Activated naive CD4-positive, alpha-beta T cell treated with anti-CD3 and anti-CD28 coated beads for 36 hours (primary cell): ENCODE results near the gene METTL26. TPM values are rescaled to one million over a fixed set of nuclear protein-coding genes. Genes with fewer than 3 reads are reported as not detected.

Source experiments
- CTCF ChIA-PET: fragments of 350-600 bp; sonication (Branson Sonifier 250); formaldehyde crosslinking; loops from one replicate; lab custom pipeline; 2021; ENCODE audit warnings: antibody characterized with exemption; lab: Charles Lee
- DNase-seq: peaks from one replicate; pipeline ENCODE4 v3.0.0-alpha.2; 2020
- H3K27ac Mint-ChIP-seq: one replicate; pipeline ENCODE4 v1.8.0; 2021; ENCODE audit warnings: mild to moderate bottlenecking, mixed read lengths
- H3K27me3 Mint-ChIP-seq: one replicate; pipeline ENCODE4 v1.8.0; 2021; ENCODE audit warnings: low read depth, mixed read lengths
- H3K36me3 Mint-ChIP-seq: one replicate; pipeline ENCODE4 v1.8.0; 2021; ENCODE audit warnings: low read depth, mixed read lengths
- H3K4me1 Mint-ChIP-seq: one replicate; pipeline ENCODE4 v1.8.0; 2021; ENCODE audit warnings: low read depth, mixed read lengths
- H3K4me3 Mint-ChIP-seq: one replicate; pipeline ENCODE4 v1.8.0; 2021; ENCODE audit warnings: mild to moderate bottlenecking, moderate library complexity, mixed read lengths
- H3K9me3 Mint-ChIP-seq: one replicate; pipeline ENCODE4 v1.8.0; 2021; ENCODE audit warnings: mixed read lengths
- intact Hi-C: fragments of 100-400 bp; cut with micrococcal nuclease; formaldehyde crosslinking; loops from one replicate; pipeline ENCODE4 v1.15.1; 2023
- total RNA-seq, 2 experiments: library from RNA; stranded (reverse); gene quantifications; one replicate each; pipeline ENCODE4 v1.2.3, GENCODE V29; 2021

METTL26 gene
- total RNA-seq, 2 experiments from 2014 or later = 121 to 122 TPM

DNA sequence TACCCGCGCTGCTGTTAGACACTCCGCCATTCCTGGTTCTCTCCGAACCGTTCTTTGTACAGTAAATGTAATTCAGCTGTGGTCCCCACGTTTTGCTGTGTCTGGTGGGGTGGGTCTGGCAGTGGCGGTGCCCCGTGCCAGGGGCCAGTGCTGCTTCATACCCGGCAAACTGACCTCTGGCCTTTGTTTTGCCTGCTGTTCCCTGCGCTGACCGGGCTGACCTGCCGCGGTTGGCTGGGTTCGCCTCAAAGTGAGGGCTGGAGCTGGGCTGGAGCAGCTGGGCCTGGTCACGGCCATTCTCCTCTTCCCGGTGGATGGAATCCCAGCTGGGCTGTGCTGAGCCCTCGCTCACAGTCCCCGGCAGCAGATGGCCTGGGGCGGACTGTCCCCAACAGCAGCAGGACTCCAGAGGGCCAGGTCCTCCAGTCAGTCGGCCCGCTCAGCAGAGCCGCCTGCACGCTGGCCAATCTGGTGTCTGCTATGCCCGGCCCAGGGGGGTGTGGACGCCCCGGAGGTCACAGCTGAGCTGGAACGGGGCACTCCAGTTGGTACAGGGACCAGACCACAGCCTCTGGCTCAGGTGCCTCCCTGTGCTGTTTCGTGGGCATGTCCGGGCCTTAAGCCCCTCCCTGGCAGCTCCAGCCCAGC, 6.8 kb downstream of the METTL26 start:
- peaks cover under 1% of the 10 kb centered on the region for H3K4me1 Mint-ChIP-seq

GRCh38 chr16:628321-629061, 7.6 kb downstream of the METTL26 start:
- CTCF ChIA-PET = no interaction called here
- Mint-ChIP-seq H3K9me3 (no peaks in the 10 kb centered on the region), H3K36me3 (no peaks in the 10 kb centered on the region), H3K27me3 (no peaks in the 10 kb centered on the region), H3K4me1 (no peaks in the 10 kb centered on the region), H3K27ac (no peak overlapping the region), H3K4me3 (no peak overlapping the region)
- DNase-seq = no peak
- intact Hi-C loops = no loop called here

More for the DNA sequence above, 6.8 kb downstream of the METTL26 start:
- peaks cover 5% of the 10 kb centered on the region for H3K36me3 Mint-ChIP-seq
- H3K4me3 Mint-ChIP-seq = no peak overlapping the region
- no peaks in the 10 kb centered on the region for H3K27me3 Mint-ChIP-seq
- CTCF ChIA-PET = no interaction called here
- DNase-seq = no peak
- no peaks in the 10 kb centered on the region for H3K9me3 Mint-ChIP-seq
- no peak overlapping the region for H3K27ac Mint-ChIP-seq
- intact Hi-C loops = no loop called here

DNA sequence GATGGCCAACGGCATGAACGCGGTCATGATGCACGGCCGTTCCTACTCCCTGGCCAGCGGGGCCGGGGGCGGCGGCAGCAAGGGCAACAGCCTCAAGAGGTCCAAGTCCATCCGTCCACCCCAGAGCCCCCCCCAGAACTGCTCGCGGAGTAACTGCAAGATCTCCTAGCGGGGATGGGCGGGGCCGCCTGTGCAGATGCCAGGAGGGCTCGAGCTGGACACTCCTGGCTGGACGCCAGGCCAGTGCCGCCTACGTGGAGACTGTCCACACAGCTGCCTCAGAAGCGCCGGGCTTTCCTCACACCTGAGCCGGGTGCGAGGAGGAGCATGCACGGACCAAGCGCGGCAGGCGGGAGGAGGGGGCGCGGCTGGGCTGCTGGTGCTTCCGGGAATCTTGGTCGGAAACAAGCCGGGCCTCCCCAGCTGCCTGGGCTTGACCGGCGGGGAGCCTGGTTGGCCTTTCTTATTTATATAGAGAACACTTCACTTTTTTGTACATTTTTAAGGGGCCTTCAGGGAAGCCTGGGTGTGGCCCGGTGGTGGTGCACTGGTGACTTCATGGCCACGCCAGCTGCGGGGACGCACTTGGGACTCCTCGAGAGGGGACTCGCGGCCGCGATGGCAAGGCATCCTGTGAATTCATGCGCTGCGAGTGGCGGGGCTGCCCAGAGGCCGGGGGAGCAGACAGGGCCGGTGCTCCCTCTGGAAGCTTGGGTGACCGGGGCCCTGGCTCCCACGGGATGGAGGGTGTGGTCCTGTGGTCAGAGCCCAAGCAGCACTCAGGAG, 8.5 kb downstream of the METTL26 start:
- Mint-ChIP-seq H3K4me3 (no peak overlapping the region), H3K4me1 (no peaks in the 10 kb centered on the region), H3K36me3 (no peaks in the 10 kb centered on the region), H3K27me3 (no peaks in the 10 kb centered on the region), H3K27ac (no peak overlapping the region), H3K9me3 (no peaks in the 10 kb centered on the region)
- no peak for DNase-seq
- intact Hi-C loops = no loop called here
- CTCF ChIA-PET = no interaction called here

DNA sequence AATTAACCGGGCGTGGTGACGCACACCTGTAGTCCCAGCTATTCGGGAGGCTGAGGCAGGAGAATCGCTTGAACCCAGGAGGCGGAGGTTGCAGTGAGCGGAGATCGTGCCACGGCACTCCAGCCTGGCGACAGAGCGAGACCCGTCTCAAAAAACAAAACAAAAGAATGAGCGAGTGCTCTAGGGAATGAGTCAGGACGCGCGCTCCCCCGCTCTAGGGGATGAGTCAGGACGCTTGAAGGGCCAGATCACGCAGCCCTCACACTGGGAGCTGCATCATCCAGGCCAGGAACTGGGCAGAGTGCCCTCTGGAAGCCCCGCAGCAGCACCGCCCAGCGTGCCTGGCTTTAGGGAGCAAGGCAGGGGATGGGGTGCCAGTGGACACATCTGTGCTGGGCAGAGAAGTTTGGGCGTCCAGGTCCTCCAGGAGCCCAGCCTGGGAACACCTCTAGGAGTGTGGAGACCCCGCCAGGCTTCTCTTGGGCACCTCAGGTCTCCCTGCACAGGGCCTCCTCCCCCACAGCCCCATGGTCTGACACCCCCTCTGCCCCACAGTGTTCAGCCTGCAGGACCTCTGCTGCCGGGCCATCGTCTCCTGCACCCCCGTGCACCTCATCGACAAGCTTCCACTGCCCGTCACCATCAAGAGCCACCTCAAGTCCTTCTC, 9.2 kb downstream of the METTL26 start:
- DNase-seq = no peak
- CTCF ChIA-PET = no interaction called here
- H3K36me3 Mint-ChIP-seq = no peaks in the 10 kb centered on the region
- intact Hi-C loops = no loop called here
- no peak overlapping the region for H3K27ac Mint-ChIP-seq
- no peaks in the 10 kb centered on the region for H3K4me1 Mint-ChIP-seq
- no peaks in the 10 kb centered on the region for H3K9me3 Mint-ChIP-seq
- H3K4me3 Mint-ChIP-seq = no peak overlapping the region
- no peaks in the 10 kb centered on the region for H3K27me3 Mint-ChIP-seq

DNA sequence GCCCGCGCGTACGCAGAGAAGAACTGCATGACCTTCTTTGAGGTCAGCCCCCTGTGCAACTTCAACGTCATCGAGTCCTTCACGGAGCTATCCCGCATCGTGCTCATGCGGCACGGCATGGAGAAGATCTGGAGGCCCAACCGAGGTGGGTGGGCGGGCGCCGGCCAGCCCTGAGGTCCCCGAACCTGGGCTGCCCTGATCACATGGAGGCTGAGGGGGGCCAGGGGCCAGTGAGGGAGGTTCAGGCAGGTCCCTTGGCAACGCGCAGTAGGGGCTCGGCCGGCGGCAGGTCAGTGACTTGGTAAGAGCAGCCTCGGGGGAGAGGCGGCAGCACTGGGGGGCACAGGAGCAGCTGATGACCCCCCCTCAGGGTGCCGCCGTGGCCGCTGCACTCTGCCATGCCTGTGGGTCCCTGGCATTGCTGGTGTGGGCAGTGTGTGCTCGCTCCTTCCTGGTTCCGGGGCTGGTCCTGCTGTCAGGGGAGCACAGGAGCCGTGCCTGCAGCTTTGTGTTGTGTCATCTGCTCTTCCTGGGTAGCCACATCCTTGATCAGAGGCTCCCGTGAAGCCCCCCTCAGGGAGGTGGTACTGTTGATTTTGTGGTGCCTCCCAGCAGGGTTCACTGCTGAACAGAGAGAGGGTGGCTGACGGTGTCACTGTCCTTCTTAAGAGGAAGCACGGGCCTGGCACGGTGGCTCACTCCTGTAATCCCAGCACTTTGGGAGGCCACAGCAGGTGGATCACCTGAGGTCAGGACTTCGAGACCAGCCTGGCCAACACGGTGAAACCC, 9.9 kb downstream of the METTL26 start:
- no peak overlapping the region for H3K27ac Mint-ChIP-seq
- DNase-seq = no peak
- no peaks in the 10 kb centered on the region for H3K27me3 Mint-ChIP-seq
- H3K4me1 Mint-ChIP-seq = no peaks in the 10 kb centered on the region
- no peak overlapping the region for H3K4me3 Mint-ChIP-seq
- no peaks in the 10 kb centered on the region for H3K9me3 Mint-ChIP-seq
- H3K36me3 Mint-ChIP-seq = no peaks in the 10 kb centered on the region
- intact Hi-C loops = no loop called here
- CTCF ChIA-PET = no interaction called here

DNA sequence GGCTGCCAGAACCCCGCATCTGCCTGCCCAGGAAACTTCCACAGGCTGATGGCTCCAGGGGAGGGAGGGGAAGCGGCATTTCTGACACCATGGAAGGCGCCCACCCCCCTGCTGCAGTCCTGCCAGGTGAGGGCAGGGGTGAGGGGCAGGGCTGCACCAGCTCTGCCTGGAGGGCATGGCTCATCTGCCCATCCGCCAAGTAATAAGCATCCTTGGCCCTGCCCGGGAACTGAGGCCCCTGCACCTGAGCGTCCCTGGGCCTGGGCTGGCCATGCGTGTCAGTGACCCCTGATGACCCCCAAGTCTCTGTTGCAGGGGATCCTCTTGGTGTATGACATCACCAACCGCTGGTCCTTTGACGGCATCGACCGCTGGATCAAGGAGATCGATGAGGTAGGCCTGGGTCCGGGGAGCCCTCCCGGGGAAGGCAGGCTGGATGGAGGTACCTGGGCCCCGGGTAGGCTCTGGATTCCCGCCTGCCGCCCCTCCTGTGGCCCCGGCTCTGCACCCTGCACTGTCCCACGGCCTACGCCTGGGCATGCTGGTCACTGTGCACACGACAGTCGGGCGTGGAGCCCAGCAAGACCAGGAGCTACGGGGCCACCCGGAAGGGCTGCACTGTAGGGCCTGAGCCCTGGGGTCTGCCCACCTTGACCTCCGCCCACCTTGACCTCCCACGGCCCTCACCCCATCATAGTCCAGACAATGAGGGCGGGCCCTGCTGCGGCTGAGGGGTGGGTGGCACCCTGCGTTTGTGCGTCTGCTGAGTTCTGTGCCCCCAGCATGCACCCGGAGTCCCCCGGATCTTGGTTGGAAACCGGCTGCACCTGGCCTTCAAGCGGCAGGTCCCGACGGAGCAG, 10.8 kb downstream of the METTL26 start:
- DNase-seq = no peak
- CTCF ChIA-PET = no interaction called here
- no peaks in the 10 kb centered on the region for H3K36me3 Mint-ChIP-seq
- intact Hi-C loops = no loop called here
- H3K27me3 Mint-ChIP-seq = no peaks in the 10 kb centered on the region
- no peak overlapping the region for H3K27ac Mint-ChIP-seq
- H3K4me1 Mint-ChIP-seq = no peaks in the 10 kb centered on the region
- no peak overlapping the region for H3K4me3 Mint-ChIP-seq
- no peaks in the 10 kb centered on the region for H3K9me3 Mint-ChIP-seq

- Mint-ChIP-seq H3K9me3 (no peaks in the 10 kb centered on the region), H3K36me3 (no peaks in the 10 kb centered on the region), H3K27me3 (no peaks in the 10 kb centered on the region), H3K4me1 (no peaks in the 10 kb centered on the region), H3K4me3 (no peak overlapping the region), H3K27ac (no peak overlapping the region)
- intact Hi-C loops = no loop called here
- CTCF ChIA-PET = no interaction called here
- no peak for DNase-seq
These were observed 11.5 kb downstream of the METTL26 start for GRCh38 chr16:624526-625070.

DNA sequence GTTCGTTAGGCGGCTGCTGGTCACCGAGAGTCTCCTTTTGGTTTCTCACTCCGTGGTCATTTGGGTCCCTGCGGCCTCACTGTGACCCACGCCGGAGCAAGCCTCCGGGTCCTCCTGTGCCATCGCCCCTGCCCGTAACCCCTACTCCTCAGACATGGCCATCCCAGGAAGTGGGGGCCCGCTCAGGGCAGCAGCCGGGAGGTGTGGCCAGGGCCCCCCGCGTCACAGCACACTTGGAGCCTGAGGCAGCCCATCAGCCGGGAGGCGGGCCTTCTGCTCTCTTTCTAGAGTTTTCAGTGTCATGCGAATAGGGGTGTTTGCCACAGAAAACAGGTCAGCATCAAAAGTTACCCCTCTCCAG, 13.2 kb downstream of the METTL26 start:
- intact Hi-C loops = no loop called here
- H3K4me3 Mint-ChIP-seq = no peak overlapping the region

GRCh38 chr16:621526-622105, 14.5 kb downstream of the METTL26 start:
- DNase-seq = no peak
- Mint-ChIP-seq H3K4me3 (no peak overlapping the region), H3K36me3 (no peaks in the 10 kb centered on the region), H3K27me3 (no peaks in the 10 kb centered on the region), H3K9me3 (no peaks in the 10 kb centered on the region), H3K4me1 (no peaks in the 10 kb centered on the region), H3K27ac (no peak overlapping the region)
- CTCF ChIA-PET = interaction anchor here (0.6 kb wide), 1 partner anchor 515 kb away, joined by 3 read pairs; no protein-coding TSS in a partner anchor
- intact Hi-C loops = no loop called here

More for the DNA sequence above, 13.2 kb downstream of the METTL26 start:
- no peak for DNase-seq
- H3K4me1 Mint-ChIP-seq = no peaks in the 10 kb centered on the region
- H3K27ac Mint-ChIP-seq = no peak overlapping the region
- no peaks in the 10 kb centered on the region for H3K9me3 Mint-ChIP-seq
- CTCF ChIA-PET = no interaction called here
- no peaks in the 10 kb centered on the region for H3K36me3 Mint-ChIP-seq
- H3K27me3 Mint-ChIP-seq = no peaks in the 10 kb centered on the region

GRCh38 chr16:620700-621525, 15.2 kb downstream of the METTL26 start:
- Mint-ChIP-seq H3K4me1 (no peaks in the 10 kb centered on the region), H3K4me3 (no peak overlapping the region)
- DNase-seq = no peak

More at GRCh38 chr16:620700-621525, 15.2 kb downstream of the METTL26 start:
- H3K9me3 Mint-ChIP-seq = no peaks in the 10 kb centered on the region
- H3K27ac Mint-ChIP-seq = no peak overlapping the region
- H3K27me3 Mint-ChIP-seq = no peaks in the 10 kb centered on the region
- intact Hi-C loops = no loop called here
- H3K36me3 Mint-ChIP-seq = no peaks in the 10 kb centered on the region
- CTCF ChIA-PET = no interaction called here
